ENCODE data around the gene POU2F3. TPM values are rescaled to one million over a fixed set of nuclear protein-coding genes. Genes with fewer than 3 reads are reported as not detected.

Gene POU2F3
- total RNA-seq, 1 experiment from 2014 or later: not detected

- H3K27me3 ChIP-seq (replicated peaks; ENCODE audit: control insufficient read depth, insufficient read depth, low read length): peaks cover 2% of the 10 kb centered on the region
- H3K36me3 ChIP-seq (ENCODE audit: control insufficient read depth, insufficient read depth, low read length): no peaks in the 10 kb centered on the region
- Mint-ChIP-seq H3K36me3 (ENCODE audit: insufficient read depth, unreplicated experiment) (no peaks in the 10 kb centered on the region), H3K4me3 (ENCODE audit: unreplicated experiment) (no peak overlapping the region), H3K9me3 (ENCODE audit: unreplicated experiment) (no peaks in the 10 kb centered on the region), H3K27me3 (ENCODE audit: insufficient read depth, unreplicated experiment) (peaks cover 44% of the 10 kb centered on the region), H3K4me1 (ENCODE audit: low read depth, unreplicated experiment) (no peaks in the 10 kb centered on the region), H3K27ac (ENCODE audit: unreplicated experiment) (no peak overlapping the region)
- POLR2A ChIA-PET: no interaction called here
- no peaks in the 10 kb centered on the region for H3K9me3 ChIP-seq
- no peak for TF ChIP-seq CTCF (IDR thresholded peaks at IDR 0.05; ENCODE audit: insufficient read depth in 1 of 2, low read depth in 1 of 2, low read length in 1 of 2, severe bottlenecking in 1 of 2, unreplicated experiment in 1 of 2)
- no TSS peak for BruUV-seq (replicated peaks)
- intact Hi-C loops (cut with micrococcal nuclease; ENCODE audit: unreplicated experiment): no loop called here
- no peak for DNase-seq
- CTCF ChIA-PET: interaction anchor here (1.3 kb wide), 1 partner anchor 41 kb away, joined by 3 read pairs; no protein-coding TSS in a partner anchor
- no peak overlapping the region for H3K4me3 ChIP-seq (ENCODE audit: low read depth, low read length)
- H3K4me1 ChIP-seq: no peaks in the 10 kb centered on the region
These were observed 19.3 kb downstream of the POU2F3 start for GRCh38 chr11:120259241-120259640.

DNA sequence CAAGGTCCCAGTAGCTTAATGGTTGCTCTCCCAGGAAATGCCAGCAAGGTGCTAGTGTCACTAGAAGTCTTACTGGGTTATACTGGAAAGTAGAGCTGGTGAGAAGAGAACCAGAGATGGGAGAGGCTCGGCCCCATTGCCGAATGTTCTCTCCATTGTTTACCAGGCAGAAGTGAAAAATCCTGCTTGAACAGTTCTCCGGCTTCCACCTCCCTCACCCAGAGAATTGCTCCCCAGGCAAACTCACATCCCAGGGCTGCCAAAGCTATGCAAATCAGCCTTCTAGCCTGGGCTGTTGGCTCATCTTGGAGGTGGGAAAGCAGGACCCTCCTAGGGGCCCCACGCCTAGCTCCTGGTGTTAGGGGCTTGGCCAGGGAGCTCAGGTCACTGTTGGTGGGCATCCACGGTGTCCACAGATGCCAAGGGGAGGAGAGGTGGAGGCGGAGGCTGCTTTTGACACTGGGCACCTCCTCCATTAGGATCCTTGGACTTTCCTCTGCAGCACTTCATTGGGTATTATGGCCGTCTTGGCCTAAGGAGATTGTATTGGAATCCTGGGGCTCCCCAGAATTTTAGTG is 20.1 kb downstream of the POU2F3 start:
- DNase-seq: no peak
- intact Hi-C loops (cut with micrococcal nuclease; ENCODE audit: unreplicated experiment): no loop called here
- CTCF ChIA-PET: interaction anchor here (1.3 kb wide), 1 partner anchor 40 kb away, joined by 3 read pairs; no protein-coding TSS in a partner anchor

DNA sequence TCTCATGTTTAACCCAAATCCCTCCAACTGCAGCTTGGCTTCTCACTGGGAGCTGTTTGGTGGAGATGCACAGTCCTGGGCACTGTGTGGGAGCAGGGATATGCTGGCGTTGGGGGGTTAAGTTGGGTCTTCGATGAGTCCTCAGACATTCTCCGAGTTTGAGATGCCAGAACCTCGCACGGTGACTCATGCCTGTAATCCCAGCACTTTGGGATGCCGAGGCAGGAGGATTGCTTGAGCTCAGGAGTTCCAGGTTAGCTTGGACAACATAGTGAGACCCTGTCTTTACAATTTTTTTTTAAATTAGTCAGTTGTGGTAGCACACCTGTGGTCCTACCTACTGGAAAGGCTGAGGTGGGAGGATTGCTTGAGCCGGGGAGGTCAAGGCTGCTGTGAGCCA is 20.7 kb downstream of the POU2F3 start:
- no peak for TF ChIP-seq CTCF (IDR thresholded peaks at IDR 0.05; ENCODE audit: insufficient read depth in 1 of 2, low read depth in 1 of 2, low read length in 1 of 2, severe bottlenecking in 1 of 2, unreplicated experiment in 1 of 2)
- intact Hi-C loops (cut with micrococcal nuclease; ENCODE audit: unreplicated experiment): no loop called here
- no TSS peak for BruUV-seq (replicated peaks)
- no peaks in the 10 kb centered on the region for H3K4me1 ChIP-seq
- Mint-ChIP-seq H3K27ac (ENCODE audit: unreplicated experiment) (no peak overlapping the region), H3K4me1 (ENCODE audit: low read depth, unreplicated experiment) (no peaks in the 10 kb centered on the region), H3K36me3 (ENCODE audit: insufficient read depth, unreplicated experiment) (no peaks in the 10 kb centered on the region), H3K4me3 (ENCODE audit: unreplicated experiment) (no peak overlapping the region), H3K9me3 (ENCODE audit: unreplicated experiment) (no peaks in the 10 kb centered on the region), H3K27me3 (ENCODE audit: insufficient read depth, unreplicated experiment) (peaks cover 37% of the 10 kb centered on the region)
- H3K27me3 ChIP-seq (replicated peaks; ENCODE audit: control insufficient read depth, insufficient read depth, low read length): peaks cover 3% of the 10 kb centered on the region
- H3K36me3 ChIP-seq (ENCODE audit: control insufficient read depth, insufficient read depth, low read length): no peaks in the 10 kb centered on the region
- H3K9me3 ChIP-seq: no peaks in the 10 kb centered on the region
- ChIA-PET CTCF (interaction anchor here (0.7 kb wide), 1 partner anchor 42 kb away, joined by 5 read pairs; no protein-coding TSS in a partner anchor), POLR2A (no interaction called here)
- no peak for DNase-seq
- H3K4me3 ChIP-seq (ENCODE audit: low read depth, low read length): no peak overlapping the region

More for the DNA sequence above, 20.1 kb downstream of the POU2F3 start:
- Mint-ChIP-seq H3K27me3 (ENCODE audit: insufficient read depth, unreplicated experiment) (peaks cover 40% of the 10 kb centered on the region), H3K4me1 (ENCODE audit: low read depth, unreplicated experiment) (no peaks in the 10 kb centered on the region), H3K4me3 (ENCODE audit: unreplicated experiment) (no peak overlapping the region), H3K9me3 (ENCODE audit: unreplicated experiment) (no peaks in the 10 kb centered on the region), H3K36me3 (ENCODE audit: insufficient read depth, unreplicated experiment) (no peaks in the 10 kb centered on the region), H3K27ac (ENCODE audit: unreplicated experiment) (no peak overlapping the region)
- no peaks in the 10 kb centered on the region for H3K9me3 ChIP-seq
- H3K27me3 ChIP-seq (replicated peaks; ENCODE audit: control insufficient read depth, insufficient read depth, low read length): peaks cover 3% of the 10 kb centered on the region
- no peak overlapping the region for H3K4me3 ChIP-seq (ENCODE audit: low read depth, low read length)
- H3K4me1 ChIP-seq: no peaks in the 10 kb centered on the region
- BruUV-seq (replicated peaks): no TSS peak
- TF ChIP-seq CTCF (IDR thresholded peaks at IDR 0.05; ENCODE audit: insufficient read depth in 1 of 2, low read depth in 1 of 2, low read length in 1 of 2, severe bottlenecking in 1 of 2, unreplicated experiment in 1 of 2): no peak
- POLR2A ChIA-PET: no interaction called here
- no peaks in the 10 kb centered on the region for H3K36me3 ChIP-seq (ENCODE audit: control insufficient read depth, insufficient read depth, low read length)
